AG09309 (cell line): ENCODE results near the gene MPP3.

ENCODE experiments used
- DNase-seq: peaks from one replicate; pipeline ENCODE4 v3.0.0-alpha.2; 2010; ENCODE audit warnings: low read depth
- H3K4me3 ChIP-seq: 2 replicates; pipeline ENCODE4 v1.5.1; 2011; ENCODE audit warnings: mild to moderate bottlenecking, low read depth, low read length, moderate library complexity; ENCODE audit not compliant: control insufficient read depth
- TF ChIP-seq, protein P1 (sequence below): IDR thresholded peaks from 2 replicates; pipeline ENCODE4 v1.5.1; 2011; ENCODE audit warnings: mild to moderate bottlenecking, low read depth, low read length, inconsistent platforms; ENCODE audit not compliant: insufficient read depth, control insufficient read depth; ENCODE audit errors: missing control alignments

The MPP3 gene

DNA sequence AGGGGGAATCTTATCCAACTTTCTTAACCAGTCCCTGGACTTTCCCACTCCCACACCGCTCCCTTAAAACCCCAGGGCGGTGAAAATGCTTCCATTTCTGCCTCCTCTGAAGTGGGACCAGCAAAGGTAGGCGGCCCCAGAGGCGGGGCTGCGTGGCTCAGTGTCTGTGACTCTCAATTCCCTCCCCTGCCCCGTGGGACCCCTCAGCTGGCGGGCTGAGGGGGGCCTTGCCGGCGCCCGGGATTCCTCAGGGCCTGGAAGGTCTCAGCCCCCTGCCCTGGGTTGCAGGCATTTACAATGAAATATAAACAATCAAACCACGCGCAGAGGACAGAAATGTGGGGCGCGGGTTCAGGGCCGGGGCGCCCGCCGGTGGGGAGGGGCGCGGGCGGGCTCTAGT, 78.0 kb downstream of the MPP3 start:
- DNase-seq: no peak
- TF ChIP-seq, protein P1, sequence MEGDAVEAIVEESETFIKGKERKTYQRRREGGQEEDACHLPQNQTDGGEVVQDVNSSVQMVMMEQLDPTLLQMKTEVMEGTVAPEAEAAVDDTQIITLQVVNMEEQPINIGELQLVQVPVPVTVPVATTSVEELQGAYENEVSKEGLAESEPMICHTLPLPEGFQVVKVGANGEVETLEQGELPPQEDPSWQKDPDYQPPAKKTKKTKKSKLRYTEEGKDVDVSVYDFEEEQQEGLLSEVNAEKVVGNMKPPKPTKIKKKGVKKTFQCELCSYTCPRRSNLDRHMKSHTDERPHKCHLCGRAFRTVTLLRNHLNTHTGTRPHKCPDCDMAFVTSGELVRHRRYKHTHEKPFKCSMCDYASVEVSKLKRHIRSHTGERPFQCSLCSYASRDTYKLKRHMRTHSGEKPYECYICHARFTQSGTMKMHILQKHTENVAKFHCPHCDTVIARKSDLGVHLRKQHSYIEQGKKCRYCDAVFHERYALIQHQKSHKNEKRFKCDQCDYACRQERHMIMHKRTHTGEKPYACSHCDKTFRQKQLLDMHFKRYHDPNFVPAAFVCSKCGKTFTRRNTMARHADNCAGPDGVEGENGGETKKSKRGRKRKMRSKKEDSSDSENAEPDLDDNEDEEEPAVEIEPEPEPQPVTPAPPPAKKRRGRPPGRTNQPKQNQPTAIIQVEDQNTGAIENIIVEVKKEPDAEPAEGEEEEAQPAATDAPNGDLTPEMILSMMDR: no peak
- H3K4me3 ChIP-seq: no peak overlapping the region

DNA sequence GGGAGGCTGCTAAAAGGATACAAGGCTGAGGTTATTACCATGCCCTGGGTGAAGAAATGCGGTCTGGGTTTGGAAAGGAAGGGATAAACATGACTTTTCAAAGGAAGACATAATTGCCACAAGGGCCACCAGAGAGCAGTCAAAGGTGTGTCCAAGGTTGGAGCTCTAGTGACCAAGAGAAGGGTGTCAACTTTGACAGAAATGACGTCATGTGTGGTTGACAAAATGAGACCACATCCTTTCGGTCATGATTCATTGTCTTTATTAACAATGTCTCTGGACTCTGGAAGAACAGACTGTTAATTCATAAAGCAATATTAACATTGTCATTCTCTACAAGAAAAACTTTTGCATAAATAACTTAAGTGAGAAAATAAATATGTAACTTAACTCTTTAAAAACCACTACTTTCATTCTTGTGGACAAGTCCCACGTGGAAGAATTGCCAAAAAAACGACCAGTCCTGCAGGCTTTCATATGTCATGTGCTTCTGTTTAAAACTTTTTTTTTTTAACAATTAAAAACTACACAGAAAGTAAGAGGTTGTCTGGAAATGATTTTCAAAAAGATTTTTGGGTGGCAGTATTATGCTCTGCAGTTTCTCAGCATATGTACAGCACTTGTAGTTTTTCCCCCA, 79.3 kb downstream of the MPP3 start:
- DNase-seq: no peak
- TF ChIP-seq, protein P1: no peak

More for the DNA sequence above, 79.3 kb downstream of the MPP3 start:
- no peak overlapping the region for H3K4me3 ChIP-seq
